Adipose tissue (tissue), 3 donors: ENCODE measurements around the gene AHCYL1. TPM values are rescaled to one million over a fixed set of nuclear protein-coding genes. Genes with fewer than 3 reads are reported as not detected.

ENCODE experiments used
- H3K27ac ChIP-seq: one replicate; pipeline ENCODE4 v1.5.1; 2013; ENCODE audit warnings: low read depth, low read length
- WGBS, 3 donors: extraction: QIAGEN DNeasy Blood & Tissue Kit; methylation state at CpG; one replicate each; pipeline ENCODE4 v1.1.7; 2013; 5-methylcytosine and 5-hydroxymethylcytosine counted together
- polyA plus RNA-seq, 3 donors: library from polyadenylated mRNA; stranded (reverse); fragments of 200-250 nt; gene quantifications; one replicate each; pipeline ENCODE4 v1.2.3, GENCODE V29; 2013
- donor health status: healthy with polysubstance abuse.
- donor health status: Bipolar disorder and iron deficiency.
- donor health status: healthy.

The AHCYL1 gene
- polyA plus RNA-seq, 3 donors, result 36.7 to 73.6 (median 67.0) TPM

DNA sequence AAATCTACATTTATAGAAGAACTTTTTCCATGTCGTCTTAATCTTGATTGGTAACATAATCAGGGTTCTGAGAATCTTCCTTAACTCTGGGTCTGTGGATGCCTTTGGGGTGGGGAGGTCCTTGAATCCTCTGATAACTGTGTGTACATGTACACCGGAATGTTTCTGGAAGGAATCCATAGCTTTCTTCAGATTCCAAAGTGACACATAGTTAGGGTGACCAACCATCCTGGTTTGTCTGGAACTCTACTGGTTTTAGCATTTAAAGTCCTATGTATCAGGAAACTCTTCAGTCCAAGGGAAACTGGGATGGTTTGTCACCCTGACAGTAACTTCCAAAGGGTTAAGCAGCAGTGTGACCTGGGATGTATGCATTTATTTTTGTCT lies 66.7 kb downstream of the AHCYL1 start:
- 45 to 66% (median 62%) methylated on average over 2 of the region's 2 CpGs for WGBS, 3 donors
- H3K27ac ChIP-seq, result no peak overlapping the region

DNA sequence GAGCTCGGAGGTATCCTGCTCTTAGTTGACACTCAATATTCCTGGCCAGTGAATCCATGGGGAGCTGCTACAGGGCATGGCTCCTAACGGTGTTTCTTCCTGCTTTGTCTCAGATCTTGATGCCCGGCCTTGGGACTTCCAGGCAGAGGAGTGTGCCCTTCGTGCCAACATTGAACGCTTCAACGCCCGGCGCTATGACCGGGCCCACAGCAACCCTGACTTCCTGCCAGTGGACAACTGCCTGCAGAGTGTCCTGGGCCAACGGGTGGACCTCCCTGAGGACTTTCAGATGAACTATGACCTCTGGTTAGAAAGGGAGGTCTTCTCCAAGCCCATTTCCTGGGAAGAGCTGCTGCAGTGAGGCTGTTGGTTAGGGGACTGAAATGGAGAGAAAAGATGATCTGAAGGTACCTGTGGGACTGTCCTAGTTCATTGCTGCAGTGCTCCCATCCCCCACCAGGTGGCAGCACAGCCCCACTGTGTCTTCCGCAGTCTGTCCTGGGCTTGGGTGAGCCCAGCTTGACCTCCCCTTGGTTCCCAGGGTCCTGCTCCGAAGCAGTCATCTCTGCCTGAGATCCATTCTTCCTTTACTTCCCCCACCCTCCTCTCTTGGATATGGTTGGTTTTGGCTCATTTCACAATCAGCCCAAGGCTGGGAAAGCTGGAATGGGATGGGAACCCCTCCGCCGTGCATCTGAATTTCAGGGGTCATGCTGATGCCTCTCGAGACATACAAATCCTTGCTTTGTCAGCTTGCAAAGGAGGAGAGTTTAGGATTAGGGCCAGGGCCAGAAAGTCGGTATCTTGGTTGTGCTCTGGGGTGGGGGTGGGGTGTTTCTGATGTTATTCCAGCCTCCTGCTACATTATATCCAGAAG lies 69.2 kb downstream of the AHCYL1 start:
- no peak overlapping the region for H3K27ac ChIP-seq
- WGBS, 3 donors, result 54 to 65% (median 65%) methylated on average over 16 of the region's 16 CpGs

DNA sequence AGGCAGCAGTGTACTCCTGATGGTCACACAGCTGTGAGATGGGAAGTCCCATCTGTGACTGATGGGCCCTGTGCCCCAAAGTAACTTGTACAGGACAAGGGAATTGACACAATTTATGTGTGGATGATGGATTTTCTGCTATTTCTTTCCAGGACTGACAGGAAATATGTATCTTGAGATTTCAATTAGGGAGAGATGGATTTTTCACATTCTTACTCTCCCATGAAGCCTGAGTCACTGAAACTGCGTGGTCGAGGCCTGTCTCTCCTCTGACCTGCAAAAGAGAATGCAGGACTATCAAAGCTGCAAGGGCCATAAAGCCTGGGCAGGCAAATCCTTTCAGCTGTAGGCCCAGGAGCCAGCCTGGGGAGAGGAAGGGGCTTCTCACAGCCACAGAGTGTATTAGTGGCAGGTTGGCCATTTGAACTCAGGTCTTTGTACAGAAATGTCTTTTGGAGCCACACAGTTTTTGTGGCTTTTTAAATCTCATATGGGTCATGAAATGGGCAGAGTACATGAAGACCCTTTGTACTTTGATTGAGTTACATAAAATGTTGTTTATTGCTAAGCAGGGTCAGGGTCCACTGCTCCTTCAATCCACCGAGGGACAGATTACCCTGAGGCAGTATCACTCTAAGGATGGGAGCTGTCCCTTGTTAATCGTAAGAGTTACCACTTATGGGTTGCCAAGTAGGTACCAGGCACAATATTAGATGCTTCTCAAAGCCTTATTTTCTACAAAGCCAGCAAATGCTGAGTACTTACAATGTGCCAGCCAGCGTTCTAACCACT lies 71.1 kb downstream of the AHCYL1 start:
- WGBS, 3 donors, result 83 to 93% (median 87%) methylated on average over 5 of the region's 5 CpGs
- H3K27ac ChIP-seq, result no peak overlapping the region

DNA sequence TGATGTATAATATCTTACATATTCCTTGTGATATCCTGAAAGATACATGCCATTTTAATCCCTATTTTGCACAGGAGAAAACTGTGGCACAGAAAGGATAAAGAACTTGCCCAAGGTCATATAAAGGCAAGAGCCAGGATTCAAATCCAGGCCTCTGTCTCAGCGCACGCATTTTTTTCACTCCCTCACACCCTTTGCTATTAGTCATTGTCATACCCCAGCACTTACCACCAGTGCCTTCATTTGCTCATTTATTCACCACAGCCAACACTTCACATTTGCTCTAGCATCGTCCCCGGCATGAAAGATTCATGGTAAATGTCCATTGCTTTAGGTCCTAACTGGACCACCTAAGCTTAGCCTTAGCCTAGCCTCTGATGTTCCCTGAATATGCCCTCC lies 71.7 kb downstream of the AHCYL1 start:
- H3K27ac ChIP-seq, result no peak overlapping the region
- 74 to 88% (median 85%) methylated on average over 4 of the region's 4 CpGs for WGBS, 3 donors

DNA sequence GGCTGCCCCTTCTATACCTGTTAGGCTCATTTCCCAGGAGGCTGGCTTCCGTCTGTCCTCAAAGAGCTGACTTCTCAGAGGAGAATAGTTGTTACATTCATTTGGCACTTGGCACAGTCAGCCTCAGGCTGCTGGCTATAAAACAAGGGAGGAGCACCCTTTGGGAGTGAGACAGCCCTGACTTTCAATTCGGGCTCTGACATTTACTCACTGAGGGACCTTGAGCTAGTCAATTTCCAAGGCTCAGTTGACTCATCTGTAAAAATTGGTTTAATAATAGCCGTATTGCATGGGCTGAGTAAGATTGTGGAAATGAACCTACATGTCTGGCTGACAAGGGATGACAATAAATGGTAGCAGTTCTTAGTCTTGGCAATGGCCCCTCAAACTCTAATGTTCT lies 72.2 kb downstream of the AHCYL1 start:
- 65 to 77% (median 66%) methylated on average over 3 of the region's 3 CpGs for WGBS, 3 donors
- H3K27ac ChIP-seq, result no peak overlapping the region

DNA sequence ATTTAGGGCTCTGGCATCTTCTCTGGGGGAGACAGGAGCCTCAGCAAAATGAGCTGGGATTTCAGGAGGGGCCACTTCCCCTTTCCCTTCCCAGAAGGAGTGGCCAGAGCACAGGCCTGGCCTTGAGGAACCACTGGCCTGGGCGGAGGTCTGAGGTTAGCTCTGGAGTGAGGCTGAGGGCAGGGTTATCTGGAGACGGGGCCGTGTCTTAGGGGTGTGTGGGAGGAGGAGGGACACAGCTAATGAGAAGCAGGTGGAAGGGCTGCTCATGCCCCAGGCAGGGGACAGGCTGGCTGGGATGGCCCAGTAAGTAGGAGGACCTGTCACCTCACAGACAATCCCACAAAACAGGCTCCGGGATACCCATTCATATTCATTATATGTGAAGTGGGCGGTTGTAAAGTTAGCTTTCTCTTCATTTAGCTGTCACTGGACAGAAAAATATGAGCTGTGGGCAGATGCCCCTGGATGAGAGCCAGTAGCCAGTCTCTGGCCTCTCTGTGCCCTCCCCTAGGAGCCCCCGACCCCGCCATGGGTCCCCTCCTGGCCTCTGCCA lies 73.5 kb downstream of the AHCYL1 start:
- 60 to 79% (median 62%) methylated on average over 7 of the region's 7 CpGs for WGBS, 3 donors
- H3K27ac ChIP-seq, result no peak overlapping the region

DNA sequence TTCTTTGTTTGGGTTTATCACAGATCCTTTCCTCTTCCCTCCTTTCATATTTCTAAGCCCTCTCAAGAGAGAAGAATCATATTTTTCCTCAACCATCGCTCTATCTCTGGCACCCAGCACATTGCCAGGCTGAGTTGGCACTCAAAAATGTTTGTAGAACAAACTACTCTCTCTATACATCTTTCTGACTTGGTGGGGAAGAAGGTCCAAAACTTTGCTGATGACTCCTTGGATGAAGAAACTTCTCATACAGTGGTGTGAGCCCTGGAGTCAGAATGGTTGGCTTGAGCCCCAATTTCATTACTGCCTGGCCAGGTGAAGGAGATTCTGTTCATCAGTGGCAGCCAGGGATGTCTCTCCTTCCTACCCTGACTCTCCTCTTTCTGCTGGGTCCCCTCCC lies 74.0 kb downstream of the AHCYL1 start:
- 62 to 82% (median 81%) methylated on average over 1 of the region's 1 CpG for WGBS, 3 donors

DNA sequence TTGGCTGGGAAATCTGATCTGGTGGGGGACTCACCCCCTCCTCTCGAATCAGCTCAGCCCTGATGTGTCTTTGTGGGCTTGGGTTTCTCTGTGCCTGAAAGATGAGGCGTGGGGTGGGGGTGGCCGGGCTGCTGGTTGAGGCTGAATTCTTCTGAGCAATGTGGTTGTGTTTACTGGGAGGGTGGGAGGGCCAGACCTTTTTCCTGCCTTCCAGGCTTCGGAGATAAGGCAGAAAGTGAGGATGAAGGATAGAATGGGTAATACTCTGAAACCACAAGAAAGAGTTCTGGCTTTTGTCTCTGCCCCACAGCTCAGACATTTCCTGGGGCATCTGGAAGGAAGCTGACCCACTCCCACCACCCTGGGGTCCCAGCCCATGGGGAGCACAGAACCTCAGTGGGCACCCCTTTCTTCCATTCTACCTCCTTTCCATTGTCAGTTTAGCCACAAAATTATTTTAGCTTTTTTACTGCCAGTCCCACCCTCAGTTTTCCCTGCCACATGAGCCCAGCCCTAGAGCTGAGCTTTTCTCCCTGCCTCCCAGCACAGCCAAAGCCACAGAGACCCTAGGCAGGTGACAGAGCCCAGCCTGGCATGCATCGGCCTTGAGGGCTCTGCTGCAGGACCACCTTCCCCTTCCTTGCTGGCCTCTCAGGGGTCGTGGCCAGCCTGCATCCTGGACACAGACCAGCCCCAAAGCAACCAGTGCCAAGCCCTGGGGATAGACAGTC lies 74.7 kb downstream of the AHCYL1 start:
- WGBS, 3 donors, result 83 to 87% (median 84%) methylated on average over 6 of the region's 6 CpGs
- no peak overlapping the region for H3K27ac ChIP-seq

More for the DNA sequence above, 74.0 kb downstream of the AHCYL1 start:
- no peak overlapping the region for H3K27ac ChIP-seq

DNA sequence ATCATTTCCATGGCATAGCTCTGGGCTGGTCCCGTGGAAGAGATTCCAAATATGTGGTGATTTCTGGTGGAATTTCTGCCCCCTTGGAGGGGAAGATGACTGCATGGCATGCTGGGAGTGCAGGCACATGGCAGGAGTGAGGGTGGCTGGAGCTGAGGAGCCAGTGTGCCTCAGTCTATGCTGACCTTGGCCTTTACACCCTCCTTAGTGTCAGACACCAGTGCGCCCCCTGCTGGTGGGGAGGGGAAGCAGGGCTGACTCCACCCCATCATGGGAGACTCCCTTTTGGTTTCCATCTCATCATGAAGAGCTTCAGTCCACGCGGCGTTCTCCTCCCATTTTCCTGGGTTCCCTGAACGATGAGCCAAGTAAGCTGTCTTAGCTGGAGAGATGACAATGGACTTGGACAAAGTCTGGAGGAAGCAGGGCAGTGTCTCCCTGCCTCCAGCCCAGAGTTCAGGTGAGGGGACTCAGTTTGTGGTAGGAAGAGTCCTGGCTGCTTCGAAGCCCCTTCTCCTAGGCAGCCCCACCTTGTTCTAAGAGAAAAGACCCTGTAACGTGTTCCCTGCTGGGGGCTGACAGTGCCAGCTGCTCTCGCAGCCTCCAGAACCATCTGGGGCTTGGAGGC lies 75.6 kb downstream of the AHCYL1 start:
- no peak overlapping the region for H3K27ac ChIP-seq
- WGBS, 3 donors, result 88 to 91% (median 90%) methylated on average over 9 of the region's 9 CpGs

DNA sequence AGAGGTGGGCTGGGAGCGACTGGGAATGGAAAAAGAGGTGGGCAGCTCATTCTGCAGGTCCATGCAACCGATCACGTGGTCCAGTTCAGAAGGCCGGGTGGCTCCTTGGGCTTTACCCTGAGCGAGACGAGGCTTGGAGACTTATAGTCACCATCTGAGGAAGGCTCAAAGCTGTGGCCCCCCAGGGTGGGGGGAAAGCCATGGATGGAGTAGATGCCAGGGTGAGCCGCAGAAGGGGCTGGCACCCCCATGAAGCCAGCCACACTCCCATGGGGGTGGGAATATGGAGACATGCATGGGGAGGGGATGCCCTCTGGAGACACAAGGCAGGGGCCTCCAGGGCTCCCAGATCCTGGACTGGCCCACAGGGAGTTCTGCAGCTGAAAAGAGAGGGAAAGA lies 76.1 kb downstream of the AHCYL1 start:
- 92 to 96% (median 96%) methylated on average over 7 of the region's 7 CpGs for WGBS, 3 donors
- H3K27ac ChIP-seq, result no peak overlapping the region

DNA sequence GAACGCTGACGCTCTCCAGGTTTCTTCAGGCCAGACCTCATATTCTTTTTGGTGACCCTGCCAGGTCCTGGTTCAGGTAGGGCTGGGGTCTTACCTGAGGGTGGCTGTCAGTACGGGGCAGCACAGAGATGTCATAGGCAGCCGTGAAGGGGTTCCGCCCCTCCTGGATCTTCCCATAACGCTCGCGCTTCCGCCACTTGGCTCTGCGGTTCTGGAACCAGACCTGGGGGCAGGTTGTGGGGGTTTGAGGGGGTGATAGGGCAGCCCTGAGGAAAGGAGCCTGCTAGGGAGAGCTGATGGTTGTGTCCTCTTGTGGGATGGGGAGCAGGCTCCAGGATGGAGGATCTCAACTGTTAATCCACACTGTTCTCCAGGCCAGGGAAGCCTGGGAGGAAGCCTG lies 76.8 kb downstream of the AHCYL1 start:
- H3K27ac ChIP-seq, result no peak overlapping the region
- 96 to 97% (median 96%) methylated on average over 10 of the region's 10 CpGs for WGBS, 3 donors

DNA sequence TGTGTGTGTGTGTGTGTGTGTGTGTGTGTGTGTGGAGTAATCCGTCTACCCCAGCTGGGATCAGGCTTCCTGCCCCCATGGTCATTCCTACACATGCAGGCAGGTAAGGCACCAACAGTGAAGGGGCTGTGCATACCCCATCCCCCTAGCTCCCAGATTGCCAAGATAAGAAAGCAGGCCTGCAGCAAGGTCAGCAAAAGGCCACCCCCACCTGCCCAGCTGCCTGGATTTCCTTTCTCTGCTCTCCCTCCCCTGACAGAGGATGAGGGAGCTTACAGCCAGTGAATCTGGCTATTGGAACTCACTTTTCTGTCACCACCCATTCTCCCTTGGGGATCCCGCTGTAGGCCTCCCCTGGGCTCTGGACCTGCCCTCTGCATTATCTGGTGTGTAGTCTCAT lies 78.0 kb downstream of the AHCYL1 start:
- 82 to 92% (median 83%) methylated on average over 2 of the region's 2 CpGs for WGBS, 3 donors
- no peak overlapping the region for H3K27ac ChIP-seq

DNA sequence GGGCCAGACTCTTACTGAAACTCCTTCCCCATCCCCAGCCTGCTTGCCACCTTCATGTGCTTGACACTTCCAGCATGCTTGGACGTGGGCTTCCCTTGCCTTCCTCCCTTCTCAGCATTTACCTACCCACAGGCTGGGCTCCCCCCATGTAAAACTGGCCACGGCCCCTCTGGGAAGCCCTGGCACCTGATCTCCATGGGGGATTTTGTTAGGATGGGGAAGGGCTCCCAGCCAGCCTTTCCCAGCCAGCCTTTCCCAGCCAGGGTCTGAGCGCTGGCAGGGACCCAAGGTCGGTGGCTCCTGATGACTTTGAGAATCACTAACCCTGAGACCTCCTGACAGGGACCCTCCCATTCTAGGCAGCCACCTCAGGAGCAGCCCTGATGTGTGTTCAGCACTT lies 79.2 kb downstream of the AHCYL1 start:
- H3K27ac ChIP-seq, result no peak overlapping the region
- WGBS, 3 donors, result 59 to 87% (median 66%) methylated on average over 4 of the region's 4 CpGs

DNA sequence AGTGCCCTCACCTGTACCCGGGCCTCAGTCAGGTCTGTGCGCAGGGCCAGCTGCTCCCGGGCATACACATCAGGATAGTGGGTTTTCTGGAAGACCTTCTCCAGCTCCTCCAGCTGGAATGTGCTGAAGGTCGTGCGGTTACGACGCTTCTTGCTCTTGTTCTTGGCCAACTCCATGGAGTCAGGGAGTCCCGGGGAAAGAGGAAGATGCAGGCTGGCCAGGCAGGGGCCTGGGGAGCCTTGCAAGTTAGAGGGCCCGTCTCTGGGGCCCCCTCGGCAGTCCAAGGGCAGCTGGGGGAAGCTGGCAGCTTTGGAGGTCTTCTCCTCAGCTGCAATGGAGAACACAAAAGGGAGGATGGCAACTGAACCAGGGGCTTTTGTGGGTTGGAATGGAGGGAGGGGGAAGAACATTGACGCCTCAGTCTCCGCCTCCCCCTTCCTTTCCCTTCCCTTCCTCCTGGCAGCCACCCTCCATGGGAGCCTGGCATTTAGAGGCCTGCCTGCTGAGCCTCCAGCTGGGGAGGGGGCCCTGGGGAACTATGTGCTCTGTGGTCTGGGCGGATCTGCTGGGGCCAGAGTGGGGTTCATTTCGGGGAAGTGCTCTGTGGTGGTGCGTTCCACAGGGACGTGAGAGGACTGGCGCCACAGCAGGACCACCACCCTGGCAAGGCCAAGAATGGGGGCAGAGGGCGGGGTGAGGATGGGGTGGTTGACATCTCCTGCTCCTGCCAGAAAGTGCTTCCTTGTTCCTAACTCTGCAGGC lies 80.2 kb downstream of the AHCYL1 start:
- WGBS, 3 donors, result 81 to 88% (median 82%) methylated on average over 18 of the region's 18 CpGs
- no peak overlapping the region for H3K27ac ChIP-seq

DNA sequence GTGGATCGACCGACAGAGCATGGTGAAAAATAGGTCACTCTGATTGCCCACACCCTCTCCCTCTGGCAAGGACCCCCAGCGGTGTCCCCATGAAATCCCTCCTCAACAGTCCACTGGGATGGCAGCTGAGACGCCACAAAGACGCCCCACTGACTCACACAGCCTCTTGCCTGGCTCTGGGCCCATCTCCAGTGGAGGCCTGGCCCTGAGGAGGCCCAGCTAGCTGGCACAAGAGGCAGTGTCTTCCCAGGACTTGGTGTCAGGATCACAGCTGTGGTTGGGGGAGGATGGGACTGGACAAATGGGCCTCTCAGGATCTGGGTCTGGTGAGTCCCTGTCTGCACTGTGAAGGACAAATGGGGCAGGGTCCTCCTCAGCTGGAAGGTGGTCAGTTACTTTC lies 81.3 kb downstream of the AHCYL1 start:
- no peak overlapping the region for H3K27ac ChIP-seq
- 82 to 92% (median 92%) methylated on average over 5 of the region's 5 CpGs for WGBS, 3 donors

DNA sequence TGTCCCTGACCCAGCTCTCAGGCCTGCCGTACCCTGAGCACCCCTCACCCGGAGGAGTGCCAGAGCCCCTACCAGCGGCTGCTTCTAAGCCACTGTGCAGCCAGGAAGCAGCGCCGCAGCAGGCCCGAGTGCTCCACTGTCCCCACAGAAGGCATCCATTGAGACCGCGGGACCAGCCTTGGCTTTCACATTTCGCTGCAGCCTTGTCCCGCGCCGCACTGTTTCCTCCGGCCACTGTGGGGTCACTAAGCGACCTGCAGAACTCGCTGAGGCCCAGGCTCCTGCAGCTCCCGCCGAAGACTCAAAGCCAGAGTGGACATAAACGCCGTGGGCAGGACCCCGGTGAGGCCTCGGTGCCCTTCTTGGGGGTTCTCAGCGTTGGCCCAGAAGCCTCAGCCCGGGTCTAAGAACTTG lies 82.9 kb downstream of the AHCYL1 start:
- H3K27ac ChIP-seq, result no peak overlapping the region
- WGBS, 3 donors, result 44 to 58% (median 55%) methylated on average over 23 of the region's 23 CpGs

DNA sequence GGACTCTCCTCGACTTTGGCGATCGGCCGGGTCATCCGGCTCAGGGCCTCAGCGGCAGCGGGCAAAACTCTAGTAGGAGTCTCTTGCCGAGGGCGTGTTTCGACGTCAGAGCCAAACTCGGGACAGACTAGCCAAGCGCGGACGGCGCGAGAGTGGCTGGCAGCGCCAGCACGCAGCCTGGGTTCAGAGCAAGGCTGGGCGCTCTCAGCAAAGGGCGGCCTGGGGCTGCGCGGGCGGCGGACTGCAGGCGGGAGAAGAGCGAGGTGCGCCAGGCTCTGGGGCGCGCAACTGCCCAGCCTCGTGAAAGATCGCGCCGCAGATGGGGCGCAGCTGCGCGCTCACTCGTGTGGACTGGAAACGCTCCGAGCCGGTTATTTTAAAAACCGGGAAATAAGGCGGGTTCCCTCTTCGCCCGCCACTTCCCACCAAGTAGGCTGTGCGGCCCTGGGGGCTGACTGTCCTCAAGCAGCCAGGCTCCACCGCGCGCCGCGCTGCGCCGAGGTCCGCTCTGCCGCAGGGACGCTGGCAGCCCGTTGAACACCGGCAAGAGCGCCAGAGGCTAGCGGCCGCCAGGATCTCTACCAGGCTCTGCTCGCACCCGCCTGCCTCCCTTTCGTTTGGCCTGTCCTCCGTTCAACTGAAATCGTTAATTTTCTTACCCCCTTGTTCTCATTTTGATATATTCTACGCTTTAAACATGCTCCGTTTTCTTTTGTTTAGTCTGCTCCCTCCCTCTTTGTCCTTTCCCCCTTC lies 83.5 kb downstream of the AHCYL1 start:
- WGBS, 3 donors, result 14 to 22% (median 18%) methylated on average over 64 to 68 of the region's 68 CpGs
- no peak overlapping the region for H3K27ac ChIP-seq
